Stimulated activated CD4-positive, alpha-beta T cell treated with anti-CD3 and anti-CD28 coated beads, Interleukin-15, amount 100 ng/mL, for 24 hours (primary cell): Measurements from ENCODE around the gene CAV3.

Source experiments
- DNase-seq: peaks from one replicate; pipeline ENCODE4 v3.0.0-alpha.2; 2020

The CAV3 gene

GRCh38 chr3:8736436-8736835 is 2.8 kb downstream of the CAV3 start:
- DNase-seq: no peak

DNA sequence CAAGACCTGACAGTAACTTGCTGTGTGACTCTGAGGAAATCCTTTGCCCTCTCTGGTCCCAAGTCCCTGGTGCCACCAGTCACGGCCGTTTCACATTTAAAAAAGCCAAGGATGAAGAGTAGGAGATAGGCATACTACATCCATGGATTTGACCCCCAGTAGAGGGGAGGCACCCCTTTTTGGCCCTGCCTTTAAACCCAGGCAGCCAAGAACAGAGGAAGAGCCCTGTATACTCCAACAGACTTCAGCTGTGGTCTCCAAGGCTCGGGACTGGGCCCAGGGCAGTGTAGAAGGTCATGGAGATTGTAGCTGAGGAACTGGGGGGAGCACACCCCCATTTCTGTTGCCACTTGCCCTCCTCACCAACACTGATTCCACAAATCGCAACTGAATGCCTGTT is 3.7 kb downstream of the CAV3 start:
- DNase-seq: no peak

- DNase-seq: no peak
Observed at GRCh38 chr3:8737823-8738222, 4.2 kb downstream of the CAV3 start.

GRCh38 chr3:8738639-8739038 is 5.0 kb downstream of the CAV3 start:
- DNase-seq: no peak

GRCh38 chr3:8739757-8740504 is 6.3 kb downstream of the CAV3 start:
- DNase-seq: no peak

DNA sequence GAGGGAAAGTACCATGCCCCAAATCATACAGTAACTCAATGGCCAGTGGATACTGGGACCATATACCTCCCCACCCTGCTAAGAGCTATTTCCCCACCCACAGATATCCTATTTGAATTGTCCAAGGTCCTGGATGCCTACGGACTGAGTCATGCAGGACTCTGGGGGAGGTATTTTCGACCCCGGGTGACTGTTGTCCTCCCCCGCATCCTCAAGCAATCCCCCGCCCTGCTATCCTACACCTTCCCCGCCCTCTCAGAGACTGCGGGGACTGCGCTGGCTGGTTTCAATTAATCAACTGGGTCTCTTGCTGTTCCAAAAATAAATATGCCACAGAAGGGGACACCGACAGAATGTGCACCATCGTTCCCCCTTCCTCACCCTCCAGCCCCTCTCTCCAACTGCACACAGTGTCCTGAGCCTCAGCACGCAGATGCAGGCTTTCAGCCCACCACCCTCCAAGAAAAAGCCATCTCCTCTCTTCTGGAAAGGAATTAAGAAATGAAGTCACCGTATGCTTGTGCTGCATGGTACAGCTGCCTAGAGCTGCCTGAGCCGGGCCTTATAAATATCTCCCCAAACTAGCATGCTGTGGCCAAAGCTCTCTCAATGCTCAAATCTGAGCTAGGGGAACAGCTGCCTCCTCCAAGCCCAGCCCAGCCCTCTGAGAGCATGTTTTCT is 8.1 kb downstream of the CAV3 start:
- no peak for DNase-seq

GRCh38 chr3:8743021-8743601 is 9.5 kb downstream of the CAV3 start:
- DNase-seq: no peak

GRCh38 chr3:8743911-8744310 is 10.3 kb downstream of the CAV3 start:
- no peak for DNase-seq

GRCh38 chr3:8745619-8746370 is 12.2 kb downstream of the CAV3 start:
- no peak for DNase-seq

DNA sequence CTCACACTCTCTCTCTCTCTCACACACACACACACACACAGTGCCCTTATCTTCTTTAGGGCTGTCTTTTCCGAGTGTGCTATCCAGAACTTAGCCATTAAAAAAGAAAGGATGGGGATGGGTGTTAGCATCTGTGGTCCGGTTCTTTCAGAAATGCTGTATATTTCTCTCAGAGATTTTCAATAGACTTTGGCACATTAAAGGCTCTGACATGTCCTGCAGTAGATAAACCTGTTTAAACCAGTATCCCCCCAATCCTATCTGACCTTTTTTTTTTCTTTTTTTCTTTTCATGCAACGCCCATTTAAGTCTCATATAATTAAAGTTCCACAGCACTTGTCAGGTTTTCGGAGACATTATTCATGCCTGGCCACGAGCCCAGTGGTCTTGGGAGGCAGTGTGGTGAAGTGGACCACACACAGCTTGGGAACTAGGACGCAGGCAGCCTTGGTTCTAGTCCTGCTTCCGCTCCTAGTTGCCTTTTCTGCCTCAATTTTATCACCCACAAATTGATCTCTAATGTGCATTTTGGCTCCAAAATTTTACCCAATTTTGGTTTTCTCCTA is 13.3 kb downstream of the CAV3 start:
- no peak for DNase-seq

DNA sequence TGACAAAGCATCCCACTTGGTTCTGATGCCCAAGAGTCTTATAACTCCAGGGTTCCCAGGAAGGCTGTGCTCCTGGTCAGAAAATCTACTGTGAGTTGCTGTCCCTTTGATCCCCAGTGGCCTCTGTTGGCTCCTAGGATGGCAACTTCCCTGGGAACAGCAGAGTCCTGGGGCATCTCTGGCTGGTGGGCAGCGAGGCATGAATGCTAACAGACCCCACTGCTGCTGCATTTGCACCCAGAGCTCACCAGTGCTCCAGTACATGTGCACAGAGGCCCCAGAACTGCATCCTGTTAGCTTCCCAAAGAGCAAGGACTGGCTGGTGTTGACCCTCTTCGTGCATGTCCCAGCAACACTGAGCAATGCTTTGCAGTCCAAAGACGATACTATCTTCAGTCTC is 15.7 kb downstream of the CAV3 start:
- no peak for DNase-seq

GRCh38 chr3:8752832-8753231 is 19.2 kb downstream of the CAV3 start:
- DNase-seq: no peak

DNA sequence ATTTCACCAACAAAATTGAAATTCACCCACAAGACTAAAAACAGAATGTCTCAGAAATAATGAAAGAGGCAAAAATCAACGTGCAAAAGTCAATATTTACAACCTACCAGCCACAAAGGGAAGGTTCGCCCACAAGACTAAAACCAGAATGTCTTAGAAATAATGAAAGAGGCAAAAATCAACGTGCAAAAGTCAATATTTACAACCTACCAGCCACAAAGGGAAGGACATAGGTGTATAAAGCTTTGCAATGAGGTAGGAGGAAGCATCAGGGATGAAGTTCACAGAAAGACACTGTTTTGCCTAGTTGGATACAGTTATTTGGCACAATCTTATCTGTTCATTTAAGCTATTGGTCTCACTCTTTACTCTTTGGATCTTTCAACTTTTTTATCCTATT is 21.5 kb downstream of the CAV3 start:
- no peak for DNase-seq

DNA sequence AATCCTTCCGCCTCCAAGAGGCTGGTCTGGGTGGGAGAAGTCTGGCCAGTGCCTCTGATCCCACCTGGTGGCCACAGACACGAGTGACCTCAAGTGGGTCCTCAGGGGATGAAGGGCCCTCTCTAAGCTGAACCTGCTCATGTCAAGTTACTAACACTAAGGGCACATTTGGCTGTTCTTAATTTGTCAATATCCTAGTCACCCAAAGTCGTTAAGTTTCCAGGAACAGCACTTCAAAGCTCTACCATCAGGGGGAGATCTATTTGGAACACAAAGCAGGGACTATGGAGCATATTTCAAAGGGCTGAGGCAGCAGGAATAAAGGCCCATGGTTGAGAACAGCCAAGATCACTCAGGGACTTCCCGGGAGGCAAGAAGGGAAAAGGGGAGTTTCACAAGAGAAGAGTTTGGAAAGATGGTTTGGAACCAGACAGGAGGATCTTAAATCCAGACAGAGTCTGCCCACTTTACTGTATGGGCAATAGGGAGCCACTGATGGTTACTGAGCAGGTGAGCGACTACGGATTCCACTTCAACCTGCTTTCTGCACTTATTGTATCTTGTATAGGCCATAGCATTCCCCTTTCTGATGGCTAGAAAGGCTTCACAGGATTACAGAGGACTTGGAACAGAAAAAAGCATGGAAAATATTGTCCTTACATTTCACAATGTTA is 22.1 kb downstream of the CAV3 start:
- no peak for DNase-seq

GRCh38 chr3:8756671-8757070 is 23.1 kb downstream of the CAV3 start:
- no peak for DNase-seq

GRCh38 chr3:8757551-8758518 is 24.2 kb downstream of the CAV3 start:
- DNase-seq: no peak

DNA sequence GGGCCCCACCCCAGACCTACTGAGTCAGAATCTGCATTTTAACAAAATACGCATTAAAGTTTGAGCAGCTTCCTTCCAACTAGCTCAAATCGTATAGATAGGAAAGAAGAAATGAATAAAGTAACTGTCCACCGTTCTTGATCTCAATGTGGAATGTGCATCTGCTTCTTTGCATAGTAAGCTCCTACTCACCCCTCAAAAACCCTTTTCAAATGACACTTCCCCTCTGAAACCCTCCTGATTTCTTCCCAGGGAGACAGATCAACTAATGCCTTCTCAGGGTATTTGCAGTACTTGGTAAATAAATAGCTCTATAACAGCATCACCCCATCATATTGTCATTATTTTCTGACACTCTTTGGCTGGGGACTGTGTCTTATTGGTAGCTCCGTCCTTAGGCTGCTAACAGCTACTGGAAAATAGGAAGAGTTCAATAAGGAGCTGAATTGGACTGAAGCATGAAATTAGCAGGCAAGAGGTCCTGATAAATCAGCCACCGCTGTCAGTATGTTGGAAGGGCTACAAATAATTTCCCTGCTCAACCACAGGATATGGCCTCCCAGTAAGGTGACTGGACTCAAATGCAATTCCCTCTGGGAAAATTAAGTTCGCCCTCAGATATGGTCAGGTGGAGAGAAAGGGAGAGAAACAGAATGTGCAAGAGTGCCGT is 25.6 kb downstream of the CAV3 start:
- no peak for DNase-seq

DNA sequence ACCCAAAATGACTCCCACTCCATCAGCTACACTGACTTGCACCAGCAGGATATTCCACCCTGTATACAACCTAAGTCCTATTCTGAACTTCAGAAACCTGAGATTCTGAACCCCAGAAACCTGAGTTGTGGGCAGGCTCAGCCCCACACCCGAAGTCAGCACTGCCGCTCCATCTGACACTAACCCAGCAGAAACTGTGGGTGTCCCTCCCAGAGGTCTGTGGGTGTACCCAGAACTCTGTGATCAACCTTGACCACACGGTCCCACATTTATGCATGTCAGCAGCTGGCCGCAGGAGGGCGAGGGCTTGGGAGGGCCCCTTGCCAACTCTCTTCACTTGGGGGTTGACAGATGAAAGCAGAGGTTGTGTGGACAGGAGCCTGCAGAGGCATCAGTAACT is 26.5 kb downstream of the CAV3 start:
- DNase-seq: no peak

DNA sequence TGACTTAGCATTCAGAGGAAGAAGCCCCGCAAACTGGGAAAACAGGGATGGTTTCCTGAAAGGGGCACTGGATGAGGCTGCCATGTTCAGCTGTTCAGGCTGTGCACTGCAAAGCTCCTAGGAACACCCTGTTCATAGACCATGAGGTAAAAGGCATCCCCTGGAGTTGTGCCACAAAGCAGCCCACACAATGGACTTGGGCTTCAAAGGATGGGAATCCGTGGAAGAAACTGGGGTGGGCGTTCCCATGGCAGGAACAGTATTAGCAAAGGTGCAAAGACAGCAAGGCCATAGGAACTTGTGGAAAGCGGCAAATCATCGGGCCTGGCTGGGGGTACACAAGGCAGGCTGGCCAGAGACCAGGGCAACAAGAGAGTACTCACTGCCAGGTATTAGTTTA is 26.9 kb downstream of the CAV3 start:
- DNase-seq: no peak

GRCh38 chr3:8761866-8762265 is 28.3 kb downstream of the CAV3 start:
- no peak for DNase-seq
